Omental fat pad (tissue), 4 donors: ENCODE data around the gene SMIM3. TPM values are rescaled to one million over a fixed set of nuclear protein-coding genes. Genes with fewer than 3 reads are reported as not detected.
"Not testable (repeated sequence)": the region's sequence is repeated elsewhere in the genome, so short reads cannot be mapped to it uniquely, and the experiment has no call there.

Source experiments
- ATAC-seq: fragments of 150-250 bp; one replicate; pipeline ENCODE4 v1.9.1; 2016; ENCODE audit warnings: mild to moderate bottlenecking, moderate library complexity; ENCODE audit not compliant: low FRiP score
- DNase-seq: peaks from one replicate; pipeline ENCODE4 v3.0.0-alpha.2; 2019; ENCODE audit warnings: low spot score
- total RNA-seq, 4 donors: library from RNA; depleted of rRNA; stranded (reverse); fragments of >200 nt; gene quantifications; one replicate each; pipeline ENCODE4 v1.1.0, GENCODE V29; 2016
- TF ChIP-seq, protein P1 (sequence below), 3 donors: fragments of 450-650 bp; IDR thresholded peaks; one replicate each; pipeline ENCODE4 v1.5.1; 2016 to 2017; ENCODE audit warnings: antibody characterized with exemption in 3 of 3, mild to moderate bottlenecking in 3 of 3, moderate library complexity in 2 of 3

SMIM3 gene
- total RNA-seq, 4 donors from 2014 or later: 140 to 211 (median 157) TPM

DNA sequence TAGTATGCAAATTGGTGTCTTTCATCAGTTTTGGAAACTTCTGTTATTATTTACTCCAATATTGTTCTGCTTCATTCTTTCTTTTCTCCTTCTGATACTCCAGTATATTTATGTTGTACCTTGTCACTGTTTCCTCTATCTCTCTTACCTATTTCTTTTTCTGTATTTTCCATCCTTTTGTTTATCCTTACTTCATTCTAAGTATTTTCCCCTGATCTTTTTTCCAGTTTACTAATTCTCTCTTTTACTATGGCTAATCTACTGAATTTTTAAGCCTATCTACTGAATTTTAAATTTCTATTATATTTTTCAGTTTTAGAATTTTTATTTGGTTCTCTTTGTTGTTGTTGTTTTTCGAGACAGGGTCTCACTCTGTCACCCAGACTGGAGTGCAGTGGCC is 7.4 kb downstream of the SMIM3 start:
- TF ChIP-seq, protein P1, sequence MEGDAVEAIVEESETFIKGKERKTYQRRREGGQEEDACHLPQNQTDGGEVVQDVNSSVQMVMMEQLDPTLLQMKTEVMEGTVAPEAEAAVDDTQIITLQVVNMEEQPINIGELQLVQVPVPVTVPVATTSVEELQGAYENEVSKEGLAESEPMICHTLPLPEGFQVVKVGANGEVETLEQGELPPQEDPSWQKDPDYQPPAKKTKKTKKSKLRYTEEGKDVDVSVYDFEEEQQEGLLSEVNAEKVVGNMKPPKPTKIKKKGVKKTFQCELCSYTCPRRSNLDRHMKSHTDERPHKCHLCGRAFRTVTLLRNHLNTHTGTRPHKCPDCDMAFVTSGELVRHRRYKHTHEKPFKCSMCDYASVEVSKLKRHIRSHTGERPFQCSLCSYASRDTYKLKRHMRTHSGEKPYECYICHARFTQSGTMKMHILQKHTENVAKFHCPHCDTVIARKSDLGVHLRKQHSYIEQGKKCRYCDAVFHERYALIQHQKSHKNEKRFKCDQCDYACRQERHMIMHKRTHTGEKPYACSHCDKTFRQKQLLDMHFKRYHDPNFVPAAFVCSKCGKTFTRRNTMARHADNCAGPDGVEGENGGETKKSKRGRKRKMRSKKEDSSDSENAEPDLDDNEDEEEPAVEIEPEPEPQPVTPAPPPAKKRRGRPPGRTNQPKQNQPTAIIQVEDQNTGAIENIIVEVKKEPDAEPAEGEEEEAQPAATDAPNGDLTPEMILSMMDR (IDR thresholded peaks at IDR 0.05): no peak
- ATAC-seq: no peak

GRCh38 chr5:150786876-150787275 is 8.3 kb downstream of the SMIM3 start:
- ATAC-seq: no peak
- TF ChIP-seq, protein P1 (IDR thresholded peaks at IDR 0.05): no peak
- no peak for DNase-seq

More for the DNA sequence above, 7.4 kb downstream of the SMIM3 start:
- DNase-seq: no peak

GRCh38 chr5:150787656-150788055 is 9.1 kb downstream of the SMIM3 start:
- DNase-seq: no peak
- ATAC-seq: no peak
- TF ChIP-seq, protein P1 (IDR thresholded peaks at IDR 0.05): no peak

GRCh38 chr5:150788977-150789376 is 10.4 kb downstream of the SMIM3 start:
- TF ChIP-seq, protein P1 (IDR thresholded peaks at IDR 0.05): no peak
- DNase-seq (no peak), ATAC-seq (no peak)

DNA sequence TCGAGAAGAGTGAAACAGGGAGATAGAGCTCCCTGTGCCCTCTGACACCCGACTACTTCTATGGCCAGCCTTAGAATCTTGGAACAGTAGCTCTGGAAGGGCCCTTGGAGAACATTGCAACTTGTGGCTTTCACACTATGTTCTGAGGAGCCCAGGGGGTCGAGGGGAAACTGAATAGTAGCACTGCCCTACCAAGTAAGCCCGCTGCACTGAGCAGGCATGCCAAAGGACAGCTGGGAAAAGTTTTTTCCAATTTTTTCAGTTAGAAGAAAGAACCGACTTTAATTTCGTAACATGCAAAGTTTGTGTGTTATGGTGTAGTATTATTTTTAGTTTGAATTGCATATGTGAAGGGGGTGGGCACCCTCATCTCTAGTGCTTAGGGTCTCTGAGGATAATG is 10.9 kb downstream of the SMIM3 start:
- TF ChIP-seq, protein P1 (IDR thresholded peaks at IDR 0.05): no peak
- ATAC-seq (no peak), DNase-seq (no peak)

- DNase-seq (no peak), ATAC-seq (peak; percentile 88)
- TF ChIP-seq, protein P1 (IDR thresholded peaks at IDR 0.05): no peak
Observed at GRCh38 chr5:150789943-150790611, 11.5 kb downstream of the SMIM3 start.

- DNase-seq (no peak), ATAC-seq (no peak)
- TF ChIP-seq, protein P1 (IDR thresholded peaks at IDR 0.05): no peak
Observed at GRCh38 chr5:150791536-150791935, 13.0 kb downstream of the SMIM3 start.

DNA sequence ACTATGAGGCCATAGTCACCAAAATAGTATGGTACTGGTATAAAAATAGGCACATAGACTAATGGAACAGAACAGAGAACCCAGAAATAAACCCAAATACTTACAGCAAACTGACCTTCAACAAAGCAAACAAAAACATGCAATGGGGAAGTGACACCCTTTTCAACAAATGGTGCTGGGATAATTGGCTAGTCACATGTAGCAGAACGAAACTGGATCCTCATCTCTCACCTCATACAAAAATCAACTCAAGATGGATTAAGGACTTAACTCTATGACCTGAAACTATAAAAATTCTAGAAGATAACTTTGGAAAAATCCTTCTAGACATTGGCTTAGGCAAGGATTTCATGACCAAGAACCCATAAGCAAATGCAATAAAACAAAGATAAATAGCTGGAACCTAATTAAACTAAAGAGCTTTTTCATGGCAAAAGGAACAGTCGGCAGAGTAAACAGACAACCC is 14.9 kb downstream of the SMIM3 start:
- DNase-seq, ATAC-seq: not testable (repeated sequence)
